ENCODE measurements around the gene SCRN2.

SCRN2 gene

GRCh38 chr17:47822785-47823184 is 18.3 kb downstream of the SCRN2 start:
- in situ Hi-C loops (cut with MboI; ENCODE audit: low sequenced_read_pairs): no loop called here

- in situ Hi-C loops (cut with MboI; ENCODE audit: low sequenced_read_pairs): no loop called here
These were observed 19.4 kb downstream of the SCRN2 start, which contains the start of gene OSBPL7 for GRCh38 chr17:47821424-47822391. OSBPL7 (minus strand) TSS chr17:47821794; CDS start chr17:47820278, 1,516 bp downstream.

GRCh38 chr17:47821031-47821423 is 20.0 kb downstream of the SCRN2 start:
- in situ Hi-C loops (cut with MboI; ENCODE audit: low sequenced_read_pairs): no loop called here

GRCh38 chr17:47820033-47820789 is 20.9 kb downstream of the SCRN2 start:
- in situ Hi-C loops (cut with MboI; ENCODE audit: low sequenced_read_pairs): no loop called here

- in situ Hi-C loops (cut with MboI; ENCODE audit: low sequenced_read_pairs): no loop called here
These were observed 21.6 kb downstream of the SCRN2 start for GRCh38 chr17:47819475-47819874.

- in situ Hi-C loops (cut with MboI; ENCODE audit: low sequenced_read_pairs): no loop called here
These were observed 22.9 kb downstream of the SCRN2 start for GRCh38 chr17:47818002-47818695.

GRCh38 chr17:47816947-47817346 is 24.1 kb downstream of the SCRN2 start:
- in situ Hi-C loops (cut with MboI; ENCODE audit: low sequenced_read_pairs): no loop called here

- in situ Hi-C loops (cut with MboI; ENCODE audit: low sequenced_read_pairs): no loop called here
These were observed 24.9 kb downstream of the SCRN2 start for GRCh38 chr17:47816111-47816735.

- in situ Hi-C loops (cut with MboI; ENCODE audit: low sequenced_read_pairs): no loop called here
These were observed 25.8 kb downstream of the SCRN2 start for GRCh38 chr17:47815106-47815918.

GRCh38 chr17:47813512-47814031 is 27.5 kb downstream of the SCRN2 start:
- in situ Hi-C loops (cut with MboI; ENCODE audit: low sequenced_read_pairs): no loop called here

GRCh38 chr17:47813077-47813476 is 28.0 kb downstream of the SCRN2 start:
- in situ Hi-C loops (cut with MboI; ENCODE audit: low sequenced_read_pairs): no loop called here

- in situ Hi-C loops (cut with MboI; ENCODE audit: low sequenced_read_pairs): no loop called here
These were observed 28.7 kb downstream of the SCRN2 start for GRCh38 chr17:47812146-47812920.

- in situ Hi-C loops (cut with MboI; ENCODE audit: low sequenced_read_pairs): no loop called here
These were observed 29.4 kb downstream of the SCRN2 start for GRCh38 chr17:47811709-47812108.

GRCh38 chr17:47810901-47811635 is 30.0 kb downstream of the SCRN2 start:
- in situ Hi-C loops (cut with MboI; ENCODE audit: low sequenced_read_pairs): no loop called here

- in situ Hi-C loops (cut with MboI; ENCODE audit: low sequenced_read_pairs): no loop called here
These were observed 30.8 kb downstream of the SCRN2 start for GRCh38 chr17:47810200-47810821.

- in situ Hi-C loops (cut with MboI; ENCODE audit: low sequenced_read_pairs): no loop called here
These were observed 32.1 kb downstream of the SCRN2 start for GRCh38 chr17:47808830-47809480.

All from hTERT RPE-1 (cell line).